CD4-positive, alpha-beta T cell treated with Interleukin-1 beta for 1 hour (primary cell): Measurements from ENCODE around the gene PLLP.
"Not testable (repeated sequence)": the region's sequence is repeated elsewhere in the genome, so short reads cannot be mapped to it uniquely, and the experiment has no call there.

Source experiments
- DNase-seq, 2 donors: peaks; one replicate each; pipeline ENCODE4 v3.0.0-alpha.2; 2020 to 2022

Gene PLLP

DNA sequence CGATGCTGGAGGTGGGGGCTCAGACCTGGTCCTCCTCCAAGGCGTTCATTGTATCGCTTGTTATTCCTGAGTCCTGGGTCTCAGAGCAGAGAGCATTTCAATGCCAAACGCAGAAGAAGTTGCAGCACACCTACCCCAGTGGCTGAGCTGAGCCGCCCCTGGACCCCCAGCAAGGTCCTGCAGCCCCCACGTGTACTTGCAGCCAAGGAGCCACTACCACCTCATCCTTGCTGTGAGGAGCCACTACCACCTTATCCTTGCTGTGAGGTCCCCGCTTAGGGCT lies 13.5 kb downstream of the PLLP start:
- DNase-seq, result no peak

DNA sequence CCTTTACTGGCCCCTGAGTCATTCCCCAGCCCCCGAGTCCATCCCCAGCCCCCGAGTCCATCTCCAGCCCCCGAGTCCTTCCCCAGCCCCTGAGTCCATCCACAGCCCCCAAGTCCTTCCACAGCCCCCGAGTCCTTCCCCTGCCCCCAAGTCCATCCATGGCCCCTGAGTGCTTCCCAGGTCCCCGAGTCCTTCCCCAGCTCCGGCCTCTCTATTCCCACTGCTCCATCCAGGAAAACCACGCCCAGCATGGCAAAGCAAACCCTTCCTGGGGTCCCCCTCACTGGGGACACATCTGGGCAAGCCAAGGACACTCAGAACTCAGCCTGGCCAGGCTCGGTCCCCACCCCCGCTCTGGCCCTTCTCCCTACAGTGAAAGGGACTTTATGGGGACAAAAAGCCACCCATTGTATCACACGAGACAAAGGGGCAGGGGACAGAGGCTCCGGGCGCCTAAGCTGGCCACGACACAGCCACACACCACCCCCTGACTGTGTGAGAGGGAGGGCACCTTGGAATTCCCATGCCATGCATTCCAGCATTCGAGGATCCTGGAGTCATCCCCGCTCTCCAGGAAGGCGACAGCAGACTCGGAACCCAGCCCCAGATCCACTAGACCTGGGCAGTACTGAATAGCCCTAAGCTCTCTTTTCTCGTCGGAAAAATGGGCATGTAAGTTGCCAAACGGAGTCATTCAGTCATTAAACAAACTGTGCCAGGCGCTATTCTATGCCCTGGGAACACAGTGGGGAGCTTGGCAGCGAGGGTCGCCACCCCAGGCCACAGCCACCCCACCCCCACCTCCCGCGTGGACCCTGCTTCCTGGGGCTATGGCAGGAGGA lies 14.0 kb downstream of the PLLP start:
- no peak for DNase-seq

DNA sequence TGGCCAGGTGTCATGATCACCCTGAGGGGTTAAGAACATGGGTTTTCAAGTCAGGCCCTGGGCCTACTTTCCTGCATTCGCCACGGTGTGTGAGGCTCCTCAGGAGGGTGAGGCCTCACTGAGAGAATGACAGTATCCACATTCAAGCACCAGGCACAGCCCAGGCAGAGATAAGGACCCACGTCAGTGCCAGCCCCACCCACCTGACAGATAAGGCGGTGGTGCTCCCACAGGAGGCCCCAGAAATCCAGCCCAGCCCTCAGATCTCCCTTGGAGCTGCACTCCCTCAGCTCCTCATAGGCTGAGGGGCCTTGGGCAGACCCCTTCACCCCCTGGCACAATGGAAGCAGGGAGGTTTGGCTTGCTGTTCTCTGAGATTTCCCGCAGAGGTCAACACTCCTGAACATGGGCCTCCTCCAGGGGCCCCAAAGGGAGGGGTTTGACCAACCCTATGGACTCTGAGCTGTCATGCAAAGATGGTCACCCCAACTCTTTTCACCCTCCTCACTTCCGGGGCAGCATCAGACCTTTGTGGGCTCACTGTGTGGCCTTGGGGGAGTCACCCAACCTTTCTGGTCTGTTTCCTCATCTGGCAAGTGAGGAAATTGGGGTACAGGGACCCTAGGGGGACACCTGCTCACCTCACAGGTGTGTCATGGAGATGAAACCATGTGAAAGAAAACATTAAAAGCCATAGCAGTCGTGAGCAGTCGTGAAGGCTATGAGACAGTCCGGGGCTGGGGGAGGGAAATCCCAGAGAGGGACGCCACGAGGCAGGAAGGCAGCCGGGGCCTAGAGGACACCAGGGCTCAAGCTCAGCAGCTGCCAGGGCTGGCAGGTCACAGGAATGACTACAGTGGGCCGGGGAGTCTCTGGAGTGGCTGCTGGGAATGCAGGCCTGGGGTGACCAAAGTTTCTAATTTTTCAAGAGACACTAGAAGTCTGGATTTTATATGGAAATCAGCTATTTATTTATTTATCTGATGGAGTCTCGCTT lies 15.4 kb downstream of the PLLP start:
- DNase-seq, result no peak

DNA sequence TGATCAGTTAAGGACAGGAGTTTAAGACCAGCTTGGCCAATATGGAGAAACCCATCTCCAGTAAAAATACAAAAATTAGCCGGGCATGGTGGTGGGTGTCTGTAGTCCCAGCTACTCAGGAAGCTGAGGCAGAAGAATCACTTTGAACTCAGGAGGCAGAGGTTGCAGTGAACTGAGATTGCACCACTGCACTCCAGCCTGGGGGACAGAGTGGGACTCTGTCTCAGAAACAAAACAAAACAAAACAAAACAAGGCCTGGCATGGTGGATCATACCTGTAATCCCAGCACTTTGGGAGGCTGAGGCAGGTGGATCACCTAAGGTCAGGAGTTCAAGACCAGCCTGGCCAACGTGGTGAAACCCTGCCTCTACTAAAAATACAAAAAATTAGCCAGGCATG lies 17.1 kb downstream of the PLLP start:
- not testable (repeated sequence) for DNase-seq

DNA sequence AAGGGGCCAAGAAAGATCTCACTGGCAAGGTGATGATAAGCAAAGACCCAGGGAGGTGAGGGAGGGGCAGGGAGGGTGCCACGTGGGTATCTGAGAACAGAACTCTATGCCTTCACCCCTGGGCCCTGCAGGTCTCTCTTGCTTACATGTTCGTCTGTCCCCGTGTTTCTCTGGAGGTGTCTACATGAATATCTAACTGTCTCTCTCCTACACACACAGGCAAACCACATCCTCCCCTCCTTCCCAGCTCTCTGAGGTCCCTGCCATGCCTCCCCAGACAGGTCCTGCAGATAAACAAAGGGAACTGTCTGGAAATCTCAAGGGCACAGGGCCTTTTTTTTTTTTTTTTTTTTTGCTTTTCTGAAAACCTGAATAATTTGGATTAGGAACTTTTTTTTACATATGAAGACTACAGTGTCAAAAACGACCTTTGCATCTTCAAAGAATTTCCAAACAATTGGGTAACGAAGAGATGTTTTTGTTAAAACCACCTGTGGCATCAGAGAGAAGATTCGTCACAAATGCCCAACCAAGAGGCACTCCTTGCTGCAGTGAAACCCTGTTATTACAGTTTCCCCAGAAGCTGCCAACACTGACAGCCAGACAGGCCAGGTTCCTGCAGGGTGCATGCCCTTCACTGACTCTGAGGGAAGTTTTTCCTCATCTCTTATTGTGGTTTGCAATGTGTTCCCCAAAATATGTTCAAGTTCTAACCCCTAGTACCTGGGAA lies 17.8 kb downstream of the PLLP start:
- DNase-seq, result peak in 1 of 2 donors; percentile 35

DNA sequence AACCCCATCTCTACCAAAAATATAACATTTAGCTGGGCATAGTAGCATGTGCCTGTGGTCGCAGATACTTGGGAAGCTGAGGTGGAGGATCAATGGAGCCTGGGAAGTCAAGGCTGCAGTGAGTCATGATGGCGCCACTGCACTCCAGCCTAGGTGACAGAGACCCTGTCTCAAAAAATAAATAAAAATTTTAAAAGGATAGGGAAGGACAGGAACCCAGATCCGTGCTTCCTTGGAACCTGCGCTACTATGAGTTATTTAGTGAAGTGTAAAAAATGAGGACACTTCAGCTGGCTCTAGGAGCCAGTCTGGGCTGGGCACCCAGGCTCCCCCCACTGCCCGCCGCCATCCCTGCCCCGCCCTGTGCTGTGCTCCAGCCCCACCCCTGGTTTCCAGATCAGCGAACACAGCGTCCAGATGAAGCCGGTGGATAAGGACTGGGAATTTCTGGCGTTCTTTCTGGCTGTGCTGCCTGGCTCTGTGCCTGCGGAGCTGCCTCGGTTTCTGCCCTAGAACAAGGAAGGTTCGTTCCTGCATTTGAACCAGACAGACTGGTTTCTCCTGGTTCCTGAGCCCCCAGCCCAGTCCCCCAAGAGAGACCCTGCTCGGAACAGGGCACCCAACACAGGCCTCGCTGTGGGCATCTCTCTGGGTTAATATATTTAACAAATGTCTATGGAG lies 18.5 kb downstream of the PLLP start:
- DNase-seq, result no peak

DNA sequence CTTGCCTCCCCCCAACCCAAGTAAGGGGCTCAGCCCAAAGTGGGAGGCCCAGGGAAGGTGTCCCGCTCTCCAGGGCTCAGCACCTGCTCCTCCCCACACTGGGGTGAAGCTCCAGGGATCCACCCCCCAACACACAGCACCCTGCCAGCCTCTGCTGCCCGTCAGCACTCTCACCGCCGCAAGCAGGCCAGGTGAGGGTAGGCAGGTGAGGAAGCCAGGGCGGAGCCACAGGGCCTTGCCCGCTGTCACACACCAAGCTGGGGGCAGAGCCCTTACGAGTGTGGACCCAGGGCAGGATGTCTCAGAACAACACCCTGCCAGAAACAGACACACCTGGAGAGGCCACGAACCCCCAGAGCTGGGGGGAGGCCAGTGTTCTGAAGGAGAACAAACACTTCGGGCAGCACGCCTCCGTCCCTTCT lies 19.5 kb downstream of the PLLP start:
- no peak for DNase-seq

DNA sequence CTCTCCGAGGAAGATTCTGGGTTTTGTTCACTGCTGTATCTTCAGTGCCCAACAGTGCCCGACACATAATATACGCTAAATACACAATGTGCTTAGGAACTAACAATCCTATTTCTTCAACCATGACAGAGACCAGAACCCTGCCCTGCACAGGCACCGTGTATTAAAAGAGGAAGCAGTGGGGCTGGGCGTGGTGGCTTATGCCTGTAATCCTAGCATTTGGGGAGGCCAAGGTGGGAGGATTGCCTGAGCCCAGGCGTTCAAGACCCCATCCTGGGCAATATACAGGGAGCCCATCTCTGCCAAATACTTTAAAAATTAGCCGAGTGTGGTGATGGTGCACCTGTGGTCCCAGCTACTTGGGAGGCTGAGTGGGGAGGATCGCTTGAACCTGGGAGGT lies 20.1 kb downstream of the PLLP start:
- DNase-seq, result no peak

DNA sequence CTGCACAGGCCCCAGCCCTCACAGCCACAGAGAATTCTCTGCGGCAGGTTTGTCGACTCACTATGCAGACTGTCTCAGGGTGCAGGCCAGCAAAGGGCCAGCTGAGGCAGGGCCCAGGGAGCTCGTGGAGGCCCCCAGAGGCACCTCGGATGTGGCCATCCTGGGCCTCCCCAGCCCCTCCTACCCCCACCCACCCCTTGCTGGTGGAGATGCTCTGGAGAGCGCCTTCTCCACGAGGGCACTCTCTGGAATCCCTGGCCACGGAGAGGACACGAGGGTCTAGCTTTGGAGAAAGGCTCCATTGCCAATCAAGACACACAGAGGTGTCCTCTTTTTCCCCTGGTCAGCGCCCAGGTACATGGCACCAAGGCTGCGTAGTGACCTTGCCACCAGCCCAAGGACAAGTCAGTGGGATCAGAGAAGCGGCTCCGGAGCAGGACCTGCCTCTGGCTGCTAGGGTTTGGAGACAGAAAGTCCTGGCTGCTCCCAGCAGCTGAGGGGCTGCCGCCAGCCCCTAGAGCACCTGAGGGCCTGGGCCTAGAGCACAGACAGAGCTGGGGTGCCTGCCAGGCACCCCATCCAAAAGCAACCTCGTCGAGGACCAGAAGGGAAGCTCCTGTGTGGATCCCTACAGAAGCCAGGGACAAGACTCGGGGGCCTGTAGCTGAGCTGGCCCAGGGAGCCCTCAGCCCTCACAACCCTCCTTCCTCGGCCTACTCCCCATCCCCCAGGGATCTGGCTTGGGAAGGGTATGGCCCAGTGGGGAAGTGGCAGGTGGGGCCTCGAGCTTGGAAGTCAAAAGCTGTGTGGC lies 20.7 kb downstream of the PLLP start:
- DNase-seq, result no peak

DNA sequence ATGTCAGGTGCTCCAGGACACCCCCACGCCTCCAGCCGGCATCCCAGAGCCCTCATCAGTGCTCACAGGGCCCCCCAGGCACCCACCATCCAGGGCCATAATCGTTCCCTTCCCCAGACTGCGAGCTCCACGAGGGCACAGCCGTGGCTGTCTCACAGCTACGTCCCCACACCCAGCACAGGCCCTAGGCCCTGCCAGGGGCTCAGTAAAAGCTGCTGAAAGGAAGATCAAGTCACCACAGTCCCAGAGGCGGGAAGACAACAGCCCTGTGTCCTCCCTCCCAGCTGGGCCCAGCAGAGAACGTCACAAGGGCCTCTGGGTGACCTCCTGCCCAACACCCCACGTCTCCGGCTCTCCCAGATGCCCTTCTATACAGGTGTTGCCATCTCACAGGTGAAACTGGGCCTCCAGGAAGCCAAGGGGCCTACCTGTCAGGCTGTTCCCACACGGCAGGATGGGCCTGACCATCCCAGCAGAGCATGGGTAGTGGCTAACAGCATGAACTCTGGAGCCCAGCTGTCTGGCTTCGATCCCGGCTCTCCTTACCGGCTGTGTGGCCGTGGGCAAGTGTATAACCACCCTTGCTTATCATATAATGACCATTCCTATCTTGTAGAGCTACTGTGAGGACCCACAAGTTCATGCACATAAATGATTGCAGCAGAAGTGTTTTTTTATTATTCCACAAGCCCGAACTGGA lies 21.5 kb downstream of the PLLP start:
- no peak for DNase-seq

DNA sequence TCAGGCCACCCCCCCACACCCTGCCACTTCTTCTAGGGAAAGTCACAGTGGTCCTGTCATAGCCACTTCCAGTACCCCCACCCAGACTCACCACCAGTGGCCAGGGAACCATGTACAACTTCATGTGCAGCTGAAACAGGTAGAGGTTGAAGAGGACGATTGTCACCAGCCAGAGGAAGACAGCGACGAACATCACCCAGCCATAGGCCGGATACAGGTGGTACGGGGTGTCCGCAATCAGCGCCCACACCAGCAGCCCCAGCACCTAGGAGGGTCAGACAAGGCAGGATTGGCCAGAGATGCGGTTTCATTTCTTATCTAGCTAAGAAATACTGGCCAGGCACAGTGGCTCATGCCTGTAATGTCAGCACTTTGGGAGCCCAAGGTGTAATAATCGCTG lies 22.7 kb downstream of the PLLP start:
- no peak for DNase-seq

DNA sequence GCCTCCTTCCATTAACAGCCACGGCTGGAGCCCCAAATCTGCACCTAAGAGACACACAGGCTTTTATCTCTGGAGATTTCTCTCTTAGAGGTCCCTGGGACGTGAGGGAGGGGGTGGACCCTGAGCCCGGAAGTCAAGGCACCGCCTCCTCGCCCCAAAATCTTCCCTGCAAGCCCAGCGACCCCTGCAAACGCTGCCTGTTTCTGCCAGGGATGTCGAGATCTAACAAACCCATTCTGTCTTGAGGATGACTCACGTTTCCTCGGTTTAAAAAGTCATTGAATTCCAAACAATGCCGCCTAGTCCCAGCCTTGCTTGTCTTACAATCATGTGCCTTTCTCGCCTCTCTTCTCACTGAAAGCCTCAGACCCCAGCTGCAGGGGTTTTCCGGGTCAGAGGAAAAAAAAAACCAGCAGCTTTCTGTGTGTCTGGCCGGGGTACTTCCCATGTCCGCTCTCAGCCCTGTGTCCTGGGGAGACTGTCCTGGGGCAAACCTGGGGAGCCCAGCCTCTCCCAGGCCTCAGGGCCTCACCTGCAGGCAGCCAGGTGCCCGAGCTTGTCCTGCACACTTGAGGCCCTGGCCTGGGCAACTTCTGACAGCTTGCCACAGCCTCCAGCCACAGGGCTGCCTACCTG lies 24.1 kb downstream of the PLLP start:
- peak in 1 of 2 donors; percentile 14 for DNase-seq

DNA sequence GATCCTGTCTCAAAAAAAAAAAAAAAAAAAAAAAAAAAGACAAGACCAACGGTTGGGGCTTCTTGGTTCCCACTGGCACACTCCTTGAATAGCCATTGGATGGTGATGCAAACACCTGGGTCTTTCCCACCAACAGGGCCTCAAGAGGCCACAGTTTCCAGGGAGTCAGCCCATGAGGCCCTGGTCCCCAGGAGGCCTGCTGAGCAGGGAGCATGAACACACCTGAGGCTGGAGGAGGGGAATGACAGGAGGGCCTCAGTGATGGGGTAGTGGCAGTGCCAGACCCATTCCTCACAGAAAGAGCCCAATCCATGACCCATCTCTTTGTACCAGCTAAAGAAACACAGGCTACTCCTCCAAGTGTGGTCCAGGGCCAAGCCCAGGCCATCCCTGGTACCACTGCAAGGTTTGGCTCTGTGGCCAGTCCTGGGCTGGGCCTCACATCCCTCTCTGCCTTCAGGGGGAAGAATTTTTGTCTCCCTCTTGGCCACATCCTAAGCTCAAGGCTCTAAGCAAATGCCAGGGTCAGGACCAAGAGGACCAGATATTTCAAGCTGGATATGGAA lies 25.5 kb downstream of the PLLP start:
- no peak for DNase-seq

DNA sequence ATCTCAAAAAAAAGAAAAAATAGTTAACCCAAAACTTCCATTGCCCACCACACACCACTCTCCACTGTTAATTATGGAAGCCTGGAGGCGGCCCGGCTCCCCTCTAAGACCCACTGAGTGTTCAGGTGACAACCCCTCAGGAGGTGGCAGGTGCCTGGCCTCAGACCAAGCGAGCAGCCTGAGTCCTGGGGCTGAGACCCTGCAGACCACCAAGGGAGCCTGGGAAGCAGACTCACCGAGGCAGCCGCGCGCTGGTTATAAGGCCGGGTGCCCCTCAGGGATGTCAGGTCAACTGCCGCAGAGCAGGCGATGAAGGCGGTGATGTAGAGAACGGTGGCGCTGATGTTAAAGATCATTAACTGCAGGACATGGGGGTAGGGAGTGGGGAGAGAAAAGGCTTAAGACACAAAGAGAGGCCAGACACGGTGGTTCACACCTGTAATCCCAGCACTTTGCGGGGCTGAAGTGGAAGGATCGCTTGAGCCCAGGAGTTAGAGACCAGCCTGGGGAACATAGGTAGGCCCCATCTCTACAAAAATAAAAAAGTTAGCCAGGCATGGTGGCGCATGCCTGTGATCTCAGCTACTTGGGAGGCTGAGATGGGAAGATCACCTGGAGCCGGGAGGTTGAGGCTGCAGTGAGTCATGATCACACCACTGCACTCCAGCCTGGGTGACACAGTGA lies 26.1 kb downstream of the PLLP start:
- no peak for DNase-seq

DNA sequence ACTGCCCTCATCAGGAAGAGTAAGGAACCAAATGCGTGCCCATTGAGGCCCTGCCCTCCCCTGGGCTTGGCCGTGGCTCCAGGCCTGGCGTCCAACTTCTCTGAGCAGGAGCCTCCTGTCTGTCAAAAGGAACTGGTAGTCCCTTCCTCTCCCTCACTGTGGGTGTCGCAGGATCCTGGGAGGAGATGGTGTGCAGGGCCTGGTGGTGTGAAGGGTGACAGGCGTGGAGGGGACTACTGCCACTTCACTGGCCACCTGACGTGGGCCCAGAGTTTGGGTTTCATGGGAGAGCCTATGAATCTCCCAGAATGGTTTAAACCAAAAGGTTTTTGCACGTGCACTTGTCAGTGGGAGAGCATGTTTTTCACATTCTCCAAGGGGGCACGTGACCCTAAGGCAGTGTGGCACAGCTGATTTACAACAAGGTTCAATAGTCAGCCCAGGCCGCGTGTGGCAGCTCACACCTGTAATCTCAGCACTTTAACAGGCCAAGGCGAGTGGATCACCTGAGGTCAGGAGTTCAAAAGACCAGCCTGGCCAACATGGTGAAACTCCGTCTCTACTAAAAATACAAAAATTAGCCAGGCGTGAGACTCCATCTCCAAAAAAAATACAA lies 26.9 kb downstream of the PLLP start:
- no peak for DNase-seq

DNA sequence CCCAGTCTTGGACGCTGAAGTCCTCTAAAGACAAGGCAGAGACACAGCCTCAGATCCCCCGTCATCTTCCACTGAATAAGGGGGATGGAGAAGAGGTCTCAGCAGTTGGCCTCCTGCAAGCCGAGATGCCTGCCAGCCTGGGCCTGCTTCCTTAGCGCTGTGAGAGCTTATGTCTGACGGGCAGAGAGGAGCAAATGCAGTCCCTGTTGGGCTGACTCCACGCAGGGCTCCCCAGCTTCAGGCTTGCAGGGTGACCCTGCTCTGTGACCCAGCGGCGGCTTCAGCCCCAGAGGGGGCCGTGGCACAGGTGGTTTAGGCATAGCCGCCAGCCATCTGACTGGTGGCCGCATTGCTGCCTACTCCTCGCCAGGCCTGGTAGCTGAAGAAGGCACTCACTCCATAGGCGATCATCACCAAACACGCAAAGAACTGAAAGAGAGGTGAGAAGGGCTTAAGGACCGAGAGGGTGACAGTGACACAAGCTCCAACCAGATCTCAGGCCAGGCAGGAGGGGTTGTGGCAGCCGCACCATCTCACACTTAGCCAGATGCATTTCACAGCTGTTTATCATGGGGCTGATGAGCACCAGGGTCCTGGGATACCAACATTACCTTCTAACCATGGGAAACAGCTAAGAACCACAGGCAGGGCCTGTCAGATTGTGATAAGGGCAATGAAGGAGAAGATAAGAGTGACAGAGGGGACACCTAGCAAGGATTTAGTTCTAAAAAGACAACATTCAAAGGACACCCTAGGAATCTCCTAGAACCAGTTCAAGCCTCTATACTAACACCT lies 27.7 kb downstream of the PLLP start:
- no peak for DNase-seq

DNA sequence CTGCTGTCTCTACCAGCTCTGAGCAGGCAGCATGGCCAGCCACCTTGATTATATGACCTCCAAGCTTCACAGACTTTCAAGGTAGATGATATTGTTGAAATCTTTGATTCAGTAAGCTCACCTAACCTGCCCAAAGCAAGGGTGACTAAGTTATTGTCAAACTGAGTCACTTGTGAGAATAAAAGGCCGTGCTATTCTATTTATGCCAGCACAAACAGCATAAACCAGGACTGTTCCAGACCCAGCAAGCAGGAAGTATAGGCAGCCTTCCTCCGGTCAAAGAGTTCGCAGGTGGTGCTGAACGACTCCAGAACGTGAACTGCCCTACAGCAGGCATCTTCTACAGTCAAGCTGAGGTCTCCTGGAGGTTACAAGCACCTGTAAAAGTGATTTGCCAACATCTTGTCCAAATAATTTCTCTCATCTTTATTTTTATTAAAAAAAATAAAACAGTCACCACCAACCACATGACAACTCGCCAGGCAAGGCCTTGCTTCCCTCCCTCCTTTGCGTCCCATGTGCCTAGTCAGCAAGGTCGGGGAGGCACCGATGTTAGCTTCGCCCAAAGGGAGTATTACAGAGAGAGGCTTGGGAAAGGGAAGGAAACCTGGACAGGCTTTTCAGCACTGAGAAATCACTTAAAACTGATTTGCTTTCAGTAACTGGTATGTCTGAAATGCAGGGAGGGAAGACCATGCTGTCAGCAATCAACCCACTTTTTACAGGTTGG lies 28.6 kb downstream of the PLLP start:
- DNase-seq, result no peak

DNA sequence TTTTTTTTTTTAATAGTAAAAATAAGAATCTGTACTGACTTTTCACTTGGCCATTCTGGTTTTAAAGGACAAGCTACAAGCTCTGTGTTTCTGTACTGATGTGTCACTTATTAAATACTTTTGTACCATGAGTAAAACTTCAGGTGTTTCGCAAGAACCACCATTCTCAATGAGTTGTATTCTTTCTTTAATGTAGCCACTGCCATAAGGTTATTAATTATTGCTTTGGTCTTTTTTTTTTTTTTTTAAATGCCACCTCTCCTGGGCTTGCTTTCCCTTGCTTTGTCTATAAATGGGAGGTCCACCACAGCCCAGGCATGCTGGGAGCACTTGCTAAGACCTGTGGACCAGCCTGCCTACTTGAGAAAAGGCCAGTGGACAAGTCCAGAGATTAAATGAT lies 31.0 kb downstream of the PLLP start:
- DNase-seq, result no peak
